GM13977 (cell line): Measurements from ENCODE around the gene OPN4.

Experiments
- DNase-seq: peaks from one replicate; pipeline ENCODE4 v3.0.0; 2012; ENCODE audit warnings: low spot score
- in situ Hi-C: fragments of 300-500 bp; cut with MboI; formaldehyde crosslinking; loops from one replicate; pipeline ENCODE4 v1.12.0; 2022; ENCODE audit warnings: low sequenced_read_pairs, low pct_unique_long_range_greater_than_20kb, mixed read lengths, inconsistent platforms; ENCODE audit not compliant: unreplicated experiment
- TF ChIP-seq, protein P1 (sequence below): IDR thresholded peaks from 2 replicates; pipeline ENCODE4 v1.5.1; 2012; ENCODE audit warnings: mild to moderate bottlenecking, control low read depth; ENCODE audit not compliant: insufficient read depth; ENCODE audit errors: extremely low read depth, missing control alignments

Gene OPN4

GRCh38 chr10:86661161-86662025 lies 7.0 kb downstream of the OPN4 start:
- TF ChIP-seq, protein P1, sequence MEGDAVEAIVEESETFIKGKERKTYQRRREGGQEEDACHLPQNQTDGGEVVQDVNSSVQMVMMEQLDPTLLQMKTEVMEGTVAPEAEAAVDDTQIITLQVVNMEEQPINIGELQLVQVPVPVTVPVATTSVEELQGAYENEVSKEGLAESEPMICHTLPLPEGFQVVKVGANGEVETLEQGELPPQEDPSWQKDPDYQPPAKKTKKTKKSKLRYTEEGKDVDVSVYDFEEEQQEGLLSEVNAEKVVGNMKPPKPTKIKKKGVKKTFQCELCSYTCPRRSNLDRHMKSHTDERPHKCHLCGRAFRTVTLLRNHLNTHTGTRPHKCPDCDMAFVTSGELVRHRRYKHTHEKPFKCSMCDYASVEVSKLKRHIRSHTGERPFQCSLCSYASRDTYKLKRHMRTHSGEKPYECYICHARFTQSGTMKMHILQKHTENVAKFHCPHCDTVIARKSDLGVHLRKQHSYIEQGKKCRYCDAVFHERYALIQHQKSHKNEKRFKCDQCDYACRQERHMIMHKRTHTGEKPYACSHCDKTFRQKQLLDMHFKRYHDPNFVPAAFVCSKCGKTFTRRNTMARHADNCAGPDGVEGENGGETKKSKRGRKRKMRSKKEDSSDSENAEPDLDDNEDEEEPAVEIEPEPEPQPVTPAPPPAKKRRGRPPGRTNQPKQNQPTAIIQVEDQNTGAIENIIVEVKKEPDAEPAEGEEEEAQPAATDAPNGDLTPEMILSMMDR: no peak
- no peak for DNase-seq
- in situ Hi-C loops: no loop called here

DNA sequence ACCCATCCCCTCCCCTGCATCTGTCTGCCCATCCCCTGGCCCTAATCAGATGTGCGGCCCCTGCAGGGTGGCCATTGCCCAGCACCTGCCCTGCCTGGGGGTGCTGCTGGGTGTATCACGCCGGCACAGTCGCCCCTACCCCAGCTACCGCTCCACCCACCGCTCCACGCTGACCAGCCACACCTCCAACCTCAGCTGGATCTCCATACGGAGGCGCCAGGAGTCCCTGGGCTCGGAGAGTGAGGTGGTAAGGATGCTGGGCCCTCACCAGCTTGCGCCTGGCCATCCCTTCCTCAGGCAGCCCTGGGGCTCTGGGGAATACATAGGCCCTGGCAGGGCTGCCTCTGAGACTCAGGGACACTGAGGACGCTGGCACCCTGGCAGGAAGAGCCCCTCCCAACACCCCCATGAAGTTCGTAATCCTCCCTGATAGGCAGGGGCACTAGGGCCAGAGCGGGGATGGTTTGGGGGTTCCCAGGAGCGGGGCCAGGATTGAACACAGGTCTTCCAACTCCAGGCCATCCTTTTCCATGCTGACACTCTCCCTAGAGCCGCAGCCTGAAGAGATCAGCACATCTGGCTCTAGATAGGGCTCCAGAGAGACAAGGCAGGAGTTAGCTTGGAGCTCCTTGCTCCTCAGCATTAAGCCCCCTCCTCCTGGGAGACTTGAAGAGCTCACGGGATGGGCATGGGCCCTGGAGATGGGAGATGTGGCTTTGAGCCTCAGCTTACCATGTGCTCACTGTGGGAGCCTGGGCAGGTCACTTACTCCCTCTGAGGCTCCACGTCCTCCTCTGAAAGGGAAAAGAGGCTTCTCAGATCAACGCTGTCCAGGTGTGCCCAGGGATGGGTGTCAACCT lies 8.1 kb downstream of the OPN4 start:
- TF ChIP-seq, protein P1: no peak
- DNase-seq: no peak
- in situ Hi-C loops: no loop called here

GRCh38 chr10:86663046-86663345 lies 8.6 kb downstream of the OPN4 start:
- no peak for DNase-seq
- TF ChIP-seq, protein P1: no peak
- in situ Hi-C loops: no loop called here

- no peak for DNase-seq
- in situ Hi-C loops: no loop called here
- TF ChIP-seq, protein P1: no peak
Measured at GRCh38 chr10:86663576-86664339, 9.4 kb downstream of the OPN4 start.

GRCh38 chr10:86664341-86665217 lies 10.2 kb downstream of the OPN4 start:
- in situ Hi-C loops: no loop called here
- no peak for DNase-seq
- TF ChIP-seq, protein P1: no peak
